M059J (cell line): ENCODE results near the gene TACR1. TPM values are rescaled to one million over a fixed set of nuclear protein-coding genes. Genes with fewer than 3 reads are reported as not detected.

Source experiments
- DNase-seq: peaks from one replicate; pipeline ENCODE4 v3.0.0-alpha.2; 2012; ENCODE audit warnings: low read depth
- total RNA-seq: library from RNA; depleted of rRNA; stranded (reverse); fragments of >200 nt; shearing (Covaris generic); gene quantifications from 2 replicates; pipeline ENCODE4 v1.2.3, GENCODE V29; 2014; rRNA removed

TACR1 gene
- total RNA-seq, 1 experiment from 2014 or later: 0.25 TPM

DNA sequence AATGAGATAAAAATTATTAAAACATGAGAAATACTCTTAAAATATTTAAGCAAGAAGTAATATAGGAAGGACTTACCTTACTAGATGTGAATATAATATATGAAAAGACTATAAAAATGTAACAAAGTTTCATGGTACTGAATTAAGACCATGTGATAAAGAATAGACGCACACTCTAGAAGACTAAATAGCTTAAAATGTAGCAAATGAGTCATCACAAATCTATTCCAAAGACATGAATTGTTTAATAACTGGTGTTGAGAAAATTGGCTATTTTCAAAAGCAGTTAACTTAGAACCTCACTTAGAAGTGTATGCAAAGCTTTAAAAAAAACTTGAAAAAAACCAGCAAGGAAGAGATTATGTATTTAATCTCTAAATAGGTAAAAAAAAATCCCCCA is 176.8 kb downstream of the TACR1 start:
- DNase-seq: peak; percentile 18

DNA sequence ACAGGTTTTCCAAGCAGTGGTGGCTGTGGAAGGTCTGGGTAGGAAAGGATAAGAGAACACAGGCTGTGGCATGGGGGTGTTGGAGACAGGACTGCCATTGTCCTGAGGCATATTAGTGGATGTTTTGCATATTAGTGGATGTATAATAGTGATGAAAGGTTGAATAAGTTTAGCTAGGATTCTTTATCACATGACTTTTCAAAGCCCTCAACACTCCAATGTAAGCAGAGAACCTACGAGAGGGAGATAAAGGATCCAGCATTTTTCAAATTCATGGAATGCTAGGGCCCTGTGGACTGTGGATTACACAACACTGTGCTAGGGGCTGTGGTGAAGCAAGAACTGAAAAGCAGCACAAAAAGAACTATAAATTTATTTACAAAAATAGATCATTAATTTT is 177.6 kb downstream of the TACR1 start:
- peak; percentile 6 for DNase-seq

DNA sequence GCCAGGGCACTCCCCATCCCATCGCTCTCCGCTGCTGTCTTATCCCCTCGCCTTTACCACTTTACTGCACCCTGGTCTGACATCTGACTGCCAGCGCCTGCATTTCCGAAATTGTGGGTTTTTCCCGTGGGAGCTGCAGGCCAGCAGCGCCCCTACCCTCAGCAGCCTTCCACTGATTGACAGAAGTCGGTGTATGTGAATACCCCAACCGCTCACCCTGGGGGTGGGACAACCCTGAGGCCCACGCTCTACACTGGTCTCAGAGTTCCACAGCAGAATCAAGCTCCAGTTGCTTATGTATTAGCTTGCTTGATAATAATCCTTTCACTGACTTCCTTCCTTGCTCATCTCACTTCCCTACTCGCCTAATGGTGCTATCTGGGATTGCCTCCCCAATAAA is 178.8 kb downstream of the TACR1 start:
- DNase-seq: no peak

DNA sequence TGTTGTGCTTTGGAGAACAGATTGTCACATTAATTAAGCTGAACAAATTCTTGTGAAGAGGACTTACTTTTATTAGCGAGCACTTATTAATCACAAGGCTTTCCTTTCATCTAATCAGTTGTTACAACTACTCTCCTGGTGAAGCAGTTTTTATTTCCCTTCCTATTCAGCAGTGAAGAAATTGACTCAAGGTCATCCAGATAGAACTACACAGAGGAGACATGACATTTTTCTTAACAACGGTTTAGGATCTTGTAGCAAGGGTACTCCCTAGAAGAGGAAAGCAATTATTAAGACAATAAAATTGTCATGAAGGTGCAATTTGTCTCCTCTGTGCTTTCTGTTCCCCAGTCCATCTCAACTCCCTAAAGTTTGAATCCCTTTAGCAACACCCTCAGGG is 179.5 kb downstream of the TACR1 start:
- DNase-seq: no peak

DNA sequence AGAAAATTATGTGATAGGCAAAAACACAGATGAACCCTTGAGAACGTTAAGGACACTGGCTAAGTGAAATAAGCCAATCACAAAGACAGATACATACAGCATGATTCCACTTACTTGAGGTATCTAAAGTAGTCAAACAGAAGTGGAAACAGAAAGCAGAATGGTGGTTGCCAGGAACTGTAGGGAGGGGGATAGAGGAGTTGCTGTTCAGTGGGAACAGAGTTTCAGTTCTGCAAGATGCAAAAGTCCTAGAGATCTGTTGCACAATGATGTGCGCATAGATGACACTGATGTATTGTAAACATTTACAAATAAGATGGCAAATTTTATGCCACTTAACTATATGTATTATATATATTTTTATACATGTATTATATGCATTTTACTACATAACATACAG is 181.2 kb downstream of the TACR1 start:
- DNase-seq: no peak

DNA sequence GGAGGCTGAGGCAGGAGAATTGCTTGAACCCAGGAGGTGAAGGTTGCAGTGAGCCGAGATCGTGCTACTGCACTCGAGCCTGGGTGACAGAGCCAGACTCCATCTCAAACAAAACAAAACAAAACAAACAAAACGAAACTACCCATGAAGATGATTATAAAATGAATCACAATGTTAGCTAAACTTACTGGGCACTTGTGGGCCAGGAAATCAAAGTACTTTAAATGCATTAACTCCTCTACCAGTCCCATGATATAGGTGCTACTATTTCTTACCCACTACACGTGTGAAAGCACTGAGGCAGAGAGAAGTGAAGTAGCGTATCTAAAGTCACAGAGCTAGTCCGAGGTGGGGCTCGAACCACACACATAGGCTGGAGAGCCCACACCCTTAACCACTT is 187.2 kb downstream of the TACR1 start:
- peak; percentile 54 for DNase-seq

DNA sequence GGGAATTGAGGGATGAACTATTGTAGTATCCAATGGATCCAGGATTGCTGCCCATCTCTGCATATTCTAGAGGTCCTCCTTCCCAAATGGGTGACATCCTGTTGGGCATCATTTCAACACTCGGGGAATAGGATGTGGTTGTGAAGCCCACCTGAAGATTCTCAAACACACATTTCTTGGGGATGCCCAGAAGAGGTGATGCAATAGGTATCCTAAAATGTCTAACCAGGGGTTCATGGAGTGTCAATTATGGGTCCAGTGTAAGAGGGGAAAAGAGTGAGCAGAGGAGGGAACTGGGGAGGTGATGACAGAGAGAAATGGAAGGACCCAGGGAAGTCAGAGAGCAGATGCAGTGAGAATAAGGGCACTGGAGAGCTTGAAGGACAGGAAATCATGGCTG is 188.7 kb downstream of the TACR1 start:
- DNase-seq: no peak

DNA sequence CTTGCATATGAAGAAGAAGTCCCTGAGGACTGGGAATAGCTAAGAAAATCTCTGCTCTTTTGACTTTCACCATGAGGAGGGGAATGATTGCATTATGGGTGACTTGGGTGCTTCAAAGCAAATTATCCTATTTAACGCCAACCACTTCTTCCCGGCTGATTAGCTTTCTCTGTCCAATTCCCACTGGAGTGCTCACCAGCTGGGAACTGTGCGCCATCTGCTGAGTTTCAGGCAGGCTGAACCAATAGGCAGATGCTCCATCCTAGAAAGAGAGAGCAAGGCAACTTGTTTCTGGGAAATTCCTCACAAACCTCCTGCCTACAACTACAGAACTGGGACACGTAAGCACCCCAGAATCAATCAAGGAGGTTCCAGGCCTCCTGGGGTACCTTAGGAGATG is 191.5 kb downstream of the TACR1 start:
- peak; percentile 6 for DNase-seq

DNA sequence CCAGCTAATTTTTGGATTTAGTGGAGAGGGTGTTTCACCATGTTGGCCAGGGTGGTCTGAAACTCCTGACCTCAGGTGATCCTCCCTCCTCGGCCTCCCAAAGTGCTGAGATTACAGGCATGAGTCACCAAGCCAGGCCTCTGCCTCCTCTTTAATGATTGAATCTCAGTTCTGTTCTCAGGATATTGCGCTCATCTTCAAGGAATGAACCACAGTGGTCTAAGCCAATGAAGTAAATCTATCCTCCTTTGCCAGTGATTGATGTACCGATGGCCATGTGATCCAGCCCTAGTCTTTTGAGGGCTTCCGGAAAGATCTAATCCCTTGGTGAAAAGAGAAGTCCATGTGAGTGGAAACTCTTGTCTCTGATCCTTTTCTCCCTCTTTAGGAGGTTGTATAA is 192.3 kb downstream of the TACR1 start:
- peak; percentile 38 for DNase-seq

DNA sequence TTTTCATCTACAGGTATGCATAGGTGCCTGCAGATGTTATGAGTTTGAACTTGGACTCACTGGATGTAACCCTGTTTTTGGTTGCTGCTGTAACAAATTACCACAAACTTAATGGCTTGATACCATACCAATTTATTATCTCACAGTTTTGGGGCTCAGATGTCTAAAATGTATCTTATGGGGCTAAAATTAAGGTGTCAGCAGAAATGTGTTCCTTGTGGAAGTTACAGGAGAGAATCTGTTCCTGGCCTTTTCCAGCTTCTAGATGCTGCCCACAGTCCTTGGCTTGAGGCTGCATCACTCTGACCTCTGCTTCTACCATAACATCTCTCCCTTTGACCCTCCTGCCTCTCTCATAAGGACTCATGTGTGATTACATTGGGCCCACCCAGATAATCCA is 193.3 kb downstream of the TACR1 start:
- no peak for DNase-seq

DNA sequence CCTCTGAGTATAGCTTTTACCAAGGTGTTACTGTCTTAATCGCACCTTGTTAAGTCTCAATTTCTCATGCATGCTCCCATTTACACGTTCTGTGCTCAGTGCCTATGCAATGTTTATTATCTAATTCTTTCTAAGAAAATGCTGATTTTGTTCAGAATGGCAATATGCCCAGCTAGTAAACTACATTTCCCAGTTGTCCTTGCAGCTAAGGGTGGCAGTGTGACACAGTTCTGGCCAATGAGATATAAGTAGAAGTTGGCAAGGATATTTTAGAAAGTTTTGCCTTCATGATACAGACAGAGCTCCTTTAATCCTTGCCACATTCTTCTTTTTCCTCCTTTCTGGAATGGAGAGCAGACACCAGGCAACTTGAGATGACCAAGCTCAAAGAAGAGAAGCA is 195.5 kb downstream of the TACR1 start:
- DNase-seq: no peak

DNA sequence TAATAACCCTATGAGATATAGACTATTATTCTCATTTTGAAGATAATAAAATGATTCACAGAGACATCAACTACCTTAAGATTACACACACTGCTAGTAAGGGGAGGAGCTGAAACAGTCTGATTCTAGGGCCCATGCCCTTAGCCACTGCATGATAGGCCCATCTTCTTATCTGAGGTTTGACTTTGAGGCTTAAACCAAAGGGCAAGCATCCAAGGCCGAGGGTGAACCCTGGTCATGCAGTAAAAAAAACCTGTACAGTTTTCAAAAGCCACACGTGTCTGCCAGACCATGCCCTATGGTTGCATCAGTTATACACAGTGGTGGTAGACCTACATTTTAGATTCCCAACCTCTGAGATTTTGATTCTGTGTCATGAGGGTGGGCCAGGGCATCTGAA is 196.0 kb downstream of the TACR1 start:
- DNase-seq: no peak

DNA sequence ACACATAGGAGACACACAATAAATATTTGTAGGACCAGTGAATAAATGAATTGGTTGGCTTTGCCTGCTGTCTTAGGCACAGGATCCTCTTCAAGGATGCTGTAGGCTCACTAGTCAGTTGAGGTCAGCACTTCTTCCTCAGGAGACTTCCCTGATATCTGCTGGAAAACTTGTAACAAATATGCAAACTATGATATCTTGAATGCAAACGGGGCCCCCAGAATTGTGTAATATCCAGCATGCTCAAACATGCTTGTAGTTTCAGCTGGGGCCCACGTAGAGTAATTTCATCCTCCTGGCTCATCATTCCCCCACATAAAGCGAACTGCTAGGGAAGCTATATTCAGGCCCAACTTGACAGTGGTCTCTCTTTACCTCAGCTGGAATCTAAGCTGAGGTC is 197.3 kb downstream of the TACR1 start:
- no peak for DNase-seq

DNA sequence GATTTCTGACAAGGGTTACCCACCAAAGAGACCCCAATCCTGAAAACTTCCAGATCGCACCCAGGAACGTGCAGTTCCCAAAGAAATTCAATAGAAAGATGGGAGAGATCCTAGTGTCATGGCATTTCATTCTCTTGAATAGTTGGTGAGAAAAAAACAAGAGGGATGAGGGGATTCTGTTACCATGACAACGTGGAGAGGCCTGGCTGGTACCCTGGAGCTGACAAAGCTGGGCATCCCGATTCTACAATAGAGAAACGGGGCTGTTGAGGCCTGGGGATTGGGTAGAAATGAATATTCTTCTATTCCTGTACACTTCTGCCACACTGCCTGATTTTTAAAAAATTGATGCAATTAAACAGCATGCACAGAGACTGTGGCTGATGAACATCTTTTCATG is 199.9 kb downstream of the TACR1 start:
- DNase-seq: no peak

Other genes with a start within 250 kb of the TACR1 start
- 11.7 and 18.4 TPM in 2 replicates for gene POLE4, start 240.9 kb downstream of the TACR1 start, total RNA-seq